HG03280 (cell line): ENCODE measurements around the gene DCAF15.
"Not testable (repeated sequence)": the region's sequence is repeated elsewhere in the genome, so short reads cannot be mapped to it uniquely, and the experiment has no call there.

Experiments used
- ATAC-seq: cut with Tn5 transposase; IDR thresholded peaks from one replicate; pipeline ENCODE4 v1.9.1; 2021; ENCODE audit warnings: mild to moderate bottlenecking, moderate library complexity; ENCODE audit not compliant: unreplicated experiment

Gene DCAF15

DNA sequence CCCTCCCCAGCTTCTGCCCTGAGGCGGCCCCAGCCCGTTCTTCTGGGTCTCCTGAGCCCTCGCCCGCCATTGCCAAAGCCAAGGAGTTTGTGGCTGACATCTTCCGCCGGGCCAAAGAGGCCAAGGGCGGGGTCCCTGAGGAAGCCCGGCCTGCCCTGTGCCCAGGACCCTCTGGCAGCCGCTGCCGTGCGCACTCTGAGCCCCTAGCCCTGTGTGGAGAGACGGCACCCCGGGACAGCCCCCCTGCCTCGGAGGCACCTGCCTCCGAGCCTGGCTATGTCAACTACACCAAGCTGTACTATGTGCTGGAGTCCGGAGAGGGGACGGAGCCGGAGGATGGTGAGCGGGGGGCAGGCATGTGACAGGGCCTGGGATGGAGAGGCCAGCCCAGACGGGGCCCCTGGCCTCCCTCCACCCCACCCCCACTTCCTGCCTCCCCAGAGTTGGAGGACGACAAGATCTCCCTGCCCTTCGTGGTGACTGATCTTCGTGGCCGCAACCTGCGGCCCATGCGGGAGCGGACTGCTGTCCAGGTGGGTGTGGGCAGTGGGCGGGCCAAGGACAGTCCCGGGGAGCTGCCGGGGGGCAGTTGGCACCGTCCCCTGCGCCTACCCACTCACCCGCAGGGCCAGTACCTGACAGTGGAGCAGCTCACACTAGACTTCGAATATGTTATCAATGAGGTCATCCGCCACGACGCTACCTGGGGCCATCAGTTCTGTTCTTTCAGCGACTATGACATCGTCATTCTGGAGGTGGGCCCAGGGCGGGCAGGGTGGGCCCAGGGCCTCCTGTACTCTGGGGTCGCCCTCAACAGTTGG is 7.0 kb downstream of the DCAF15 start:
- ATAC-seq = no peak

DNA sequence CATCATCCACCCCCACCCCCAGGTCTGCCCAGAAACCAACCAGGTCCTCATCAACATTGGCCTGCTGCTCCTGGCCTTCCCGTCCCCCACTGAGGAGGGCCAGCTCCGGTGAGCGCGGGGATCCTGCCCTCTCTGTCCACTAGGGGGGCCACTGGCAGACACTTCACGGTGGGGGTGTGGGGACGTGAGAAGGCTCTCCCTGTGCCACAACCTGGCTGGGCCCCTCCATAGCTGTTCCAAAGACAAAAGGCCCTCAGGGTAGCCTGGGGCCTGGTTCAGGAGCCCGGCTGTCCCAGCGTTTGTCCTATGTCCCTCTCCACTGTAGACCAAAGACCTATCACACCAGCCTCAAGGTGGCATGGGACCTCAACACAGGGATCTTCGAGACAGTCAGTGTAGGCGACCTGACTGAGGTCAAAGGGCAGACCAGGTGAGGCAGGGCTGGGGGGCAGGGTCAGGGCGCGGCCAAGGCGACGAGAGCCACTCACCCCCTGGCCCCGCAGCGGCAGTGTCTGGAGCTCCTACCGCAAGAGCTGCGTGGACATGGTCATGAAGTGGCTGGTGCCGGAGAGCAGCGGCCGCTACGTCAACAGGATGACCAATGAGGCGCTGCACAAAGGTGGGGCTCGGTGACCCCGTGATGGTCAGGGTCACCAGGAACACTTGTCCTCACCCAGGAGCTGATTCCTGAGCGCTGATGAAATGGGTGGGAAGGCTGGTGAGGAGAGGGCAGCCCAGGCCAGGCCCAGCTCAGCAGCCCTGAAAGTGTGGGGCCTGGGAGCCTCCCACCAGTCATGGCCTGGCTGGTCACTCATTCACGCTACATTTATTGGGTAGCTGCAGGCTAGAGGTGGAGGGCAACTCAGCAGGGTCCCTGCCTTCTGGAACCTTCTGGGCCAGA is 7.9 kb downstream of the DCAF15 start:
- no peak for ATAC-seq

DNA sequence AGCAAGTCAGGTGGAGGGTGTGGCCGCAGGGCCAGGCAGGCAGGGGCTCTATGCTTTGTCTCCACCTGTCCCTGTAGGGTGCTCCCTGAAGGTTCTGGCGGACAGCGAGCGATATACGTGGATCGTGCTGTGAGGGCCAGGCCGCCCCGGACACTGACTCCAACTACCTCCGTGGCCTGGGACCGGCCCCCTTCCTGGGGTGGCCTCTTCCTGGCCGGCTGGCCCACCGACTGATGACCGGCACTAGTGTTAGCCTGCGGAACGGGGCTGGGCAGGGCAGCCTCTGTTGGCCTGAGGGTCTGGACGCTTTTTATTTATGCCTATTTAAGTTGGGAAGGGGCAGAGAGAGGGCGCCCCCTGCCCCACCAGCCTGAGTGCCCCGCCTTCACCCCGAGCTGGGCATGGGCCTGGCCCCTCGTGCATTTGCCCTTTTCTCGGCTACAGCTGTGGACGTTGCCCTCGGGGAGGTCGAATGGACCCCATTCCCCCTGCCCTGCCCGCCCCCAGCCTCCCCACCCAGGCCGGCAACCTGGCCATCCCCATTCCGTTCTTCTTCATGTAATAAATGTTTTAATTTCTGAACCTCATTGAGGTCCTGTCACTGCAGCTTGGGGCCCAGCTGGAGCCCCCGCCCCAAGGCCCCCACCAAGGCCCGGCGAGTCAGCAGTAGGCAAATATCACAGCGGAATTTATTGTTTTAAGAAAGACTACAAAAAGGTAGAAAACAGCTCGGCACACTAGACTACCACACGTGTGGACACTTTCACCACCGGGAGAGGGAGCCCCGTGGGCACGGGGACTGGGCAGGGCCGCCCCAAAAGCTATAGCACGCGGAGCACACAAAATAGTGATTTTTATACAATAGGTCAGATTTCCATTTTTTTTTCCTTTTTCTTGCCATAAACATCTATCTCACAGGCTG is 8.8 kb downstream of the DCAF15 start:
- no peak for ATAC-seq

DNA sequence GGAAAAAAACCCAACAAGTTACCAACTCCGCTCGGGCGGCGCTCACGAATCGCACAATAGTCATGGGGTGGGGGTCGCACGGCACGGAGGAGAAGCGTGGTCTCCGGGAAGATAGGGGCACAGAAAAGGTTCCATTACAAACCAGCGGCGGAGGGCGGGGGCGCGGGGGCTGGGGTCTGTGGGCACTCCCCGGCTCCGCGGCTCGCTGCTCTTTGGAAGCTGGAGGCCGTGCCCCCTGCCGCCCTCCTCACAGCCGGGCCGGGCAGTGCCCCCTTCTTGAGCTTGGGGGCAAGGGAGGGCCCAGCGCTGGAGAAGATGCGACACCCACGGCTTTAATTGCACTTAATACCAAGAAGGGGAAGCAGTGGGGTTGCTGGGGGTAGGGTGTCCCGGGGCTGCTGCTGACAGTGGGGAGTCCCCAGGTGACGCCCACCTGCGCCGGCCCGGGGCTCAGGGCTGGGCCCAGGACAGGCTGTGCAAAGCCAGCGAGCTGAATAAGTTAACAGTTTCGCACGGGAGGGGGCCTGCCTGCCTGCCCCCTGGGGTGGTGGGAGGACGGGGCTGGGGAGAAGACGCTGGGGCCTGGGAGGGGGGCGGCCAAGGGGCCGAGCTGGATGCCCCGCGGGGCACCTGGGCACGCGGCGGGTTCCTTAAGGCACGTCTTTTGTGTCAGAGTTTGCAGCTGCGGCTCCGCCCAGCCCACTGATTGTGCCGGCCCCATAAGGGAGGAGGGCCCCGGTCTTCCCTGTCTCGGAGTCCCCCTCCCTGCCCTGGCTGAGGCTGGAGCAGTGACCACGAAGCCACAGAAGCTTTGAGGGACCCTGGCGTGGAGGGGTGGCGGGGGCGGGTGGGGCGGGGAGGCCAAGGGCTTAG is 9.8 kb downstream of the DCAF15 start:
- ATAC-seq = no peak

DNA sequence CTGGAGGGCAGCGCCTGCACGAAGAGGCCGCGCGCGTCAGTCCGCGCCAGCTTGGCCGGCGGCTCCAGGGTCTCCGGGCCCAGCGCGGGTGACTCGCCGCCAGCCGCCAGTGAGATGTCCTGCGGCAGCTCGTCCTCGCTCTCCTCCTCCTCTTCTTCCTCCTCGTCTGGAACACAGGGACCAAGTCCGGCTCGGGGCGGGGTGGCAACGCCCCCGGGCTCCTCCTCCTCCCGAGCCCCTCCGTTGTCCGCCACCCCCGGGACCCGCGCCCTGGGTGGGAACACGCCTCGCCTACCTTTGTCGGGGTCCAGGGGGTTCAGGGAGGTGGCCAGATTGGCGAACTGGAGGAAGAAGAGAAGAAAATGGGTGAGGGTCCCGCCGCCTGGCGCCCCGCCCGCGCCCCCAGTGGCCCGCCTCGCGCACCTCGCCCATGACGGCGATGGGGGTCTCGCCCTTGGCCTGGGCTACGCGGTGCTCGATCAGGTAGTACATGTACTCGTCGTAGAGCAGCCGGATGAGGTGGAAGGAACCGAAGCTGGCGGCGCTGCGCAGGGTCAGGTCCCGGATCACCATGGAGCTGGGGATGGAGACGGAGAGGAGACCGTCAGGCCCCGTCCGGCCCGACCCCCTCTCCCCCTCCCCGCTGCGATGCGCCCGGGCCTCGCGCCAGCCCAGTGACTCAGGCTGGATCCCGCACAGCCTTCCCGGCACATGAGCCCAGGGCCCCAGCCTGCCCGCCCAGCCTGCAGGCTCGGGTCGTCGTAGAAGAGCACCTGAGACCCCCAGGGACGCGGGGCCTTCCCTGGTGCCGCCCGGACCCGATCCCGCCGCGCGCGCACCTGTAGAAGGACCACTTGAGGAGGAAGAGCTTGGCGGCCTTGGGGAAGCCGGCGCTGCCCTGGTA is 10.6 kb downstream of the DCAF15 start:
- ATAC-seq = no peak

DNA sequence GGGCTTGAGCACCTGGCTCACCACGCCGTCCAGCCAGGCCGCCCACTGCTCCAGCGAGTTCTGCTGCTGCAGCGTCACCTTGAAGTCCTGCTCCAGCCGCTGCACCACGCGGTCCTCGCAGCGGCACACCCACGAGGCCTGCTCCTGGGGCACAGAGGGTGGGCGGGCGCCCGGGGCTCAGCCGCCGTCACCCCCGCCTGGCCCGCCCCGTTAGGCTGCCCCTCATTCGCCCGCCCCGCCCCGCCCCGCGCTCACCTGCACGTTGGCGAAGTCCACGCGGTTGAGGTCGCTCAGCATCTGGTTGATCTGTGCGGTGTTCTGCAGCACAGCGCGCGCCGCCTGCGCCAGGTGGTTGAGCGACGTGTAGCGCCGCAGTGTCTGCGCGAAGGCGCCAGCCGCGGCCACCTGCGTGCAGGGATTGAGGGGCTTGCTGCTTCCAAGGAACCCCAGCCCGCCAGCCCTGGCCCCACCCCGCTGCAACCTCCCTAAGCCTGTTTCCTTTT is 11.3 kb downstream of the DCAF15 start:
- ATAC-seq = no peak

DNA sequence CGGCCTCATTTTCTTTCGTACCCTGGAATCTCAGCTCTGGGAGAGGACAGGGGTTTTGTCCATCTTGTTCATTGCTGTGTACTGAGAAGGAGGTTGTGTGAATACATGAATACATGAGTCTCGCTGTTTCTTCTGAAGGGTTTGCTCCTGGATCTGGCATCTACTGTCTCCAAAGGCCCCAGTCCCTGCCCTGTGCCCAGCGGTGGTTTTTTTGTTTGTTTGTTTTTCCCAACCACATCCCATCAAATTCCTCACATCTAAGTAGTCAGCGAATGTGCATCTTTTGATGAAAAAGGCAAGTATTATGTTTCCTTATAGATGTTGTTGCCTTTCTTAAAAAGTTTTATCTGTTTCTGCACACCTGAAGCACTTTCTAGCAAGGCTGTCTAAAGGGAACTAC is 12.5 kb downstream of the DCAF15 start:
- no peak for ATAC-seq

DNA sequence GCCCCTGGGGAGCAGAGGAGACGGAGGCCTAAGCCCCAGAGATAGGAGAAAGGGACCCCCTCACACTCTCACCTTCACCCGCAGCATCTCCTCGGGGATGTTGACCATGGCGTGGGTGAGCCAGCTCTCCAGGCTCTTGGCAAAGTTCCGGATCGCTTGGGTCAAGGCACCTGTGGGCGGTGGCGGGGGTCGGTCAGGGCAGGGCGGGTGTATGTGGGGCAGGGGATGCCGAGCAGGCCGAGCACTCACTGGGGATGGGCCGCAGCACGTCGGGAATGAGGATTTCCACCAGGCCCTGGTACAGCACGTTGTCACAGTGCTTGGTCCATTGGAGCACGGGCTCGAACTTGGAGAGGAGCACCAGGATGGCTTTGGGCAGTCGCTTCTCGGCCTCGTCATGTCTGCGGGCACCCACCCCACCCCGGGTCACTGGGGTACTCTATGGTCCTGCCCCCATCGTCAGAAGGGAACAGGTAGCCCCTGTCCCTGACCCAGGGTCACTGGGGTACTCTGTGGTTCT is 13.1 kb downstream of the DCAF15 start:
- no peak for ATAC-seq

DNA sequence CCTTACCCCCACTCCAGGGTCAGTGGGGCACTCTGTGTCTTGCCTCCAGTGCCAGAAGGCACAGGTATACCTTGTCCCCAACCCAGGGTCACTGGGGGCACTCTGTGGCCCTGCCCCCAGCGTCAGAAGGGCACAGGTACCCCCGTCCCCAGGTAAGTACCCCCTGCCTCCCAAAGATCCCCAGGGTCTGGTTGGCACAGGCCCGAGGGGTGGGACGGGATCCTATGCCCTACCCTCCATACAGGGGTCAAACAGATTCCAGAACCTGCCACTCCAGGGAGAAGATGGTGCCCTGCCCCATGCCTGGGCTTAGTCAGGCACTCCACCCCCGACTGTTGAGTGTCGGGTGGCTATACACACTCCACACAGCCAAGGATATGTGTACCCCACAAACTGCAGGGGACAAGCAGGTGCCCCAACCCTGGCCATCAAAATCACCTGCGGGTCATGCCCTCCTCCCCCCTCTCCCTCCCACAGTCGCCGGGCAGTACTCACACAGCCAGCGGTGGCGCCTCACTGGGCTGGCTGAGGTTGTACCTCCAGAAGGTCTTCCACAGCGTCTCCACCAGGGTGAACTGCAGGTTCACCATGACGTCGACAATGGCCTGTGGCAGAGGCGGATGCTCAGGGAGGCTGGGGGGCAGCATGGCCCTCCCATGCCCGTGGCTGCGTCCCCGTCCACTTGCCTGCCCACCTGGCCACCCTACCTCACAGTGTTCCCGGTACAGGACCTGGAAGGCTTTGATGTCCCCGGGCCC is 13.8 kb downstream of the DCAF15 start:
- no peak for ATAC-seq

DNA sequence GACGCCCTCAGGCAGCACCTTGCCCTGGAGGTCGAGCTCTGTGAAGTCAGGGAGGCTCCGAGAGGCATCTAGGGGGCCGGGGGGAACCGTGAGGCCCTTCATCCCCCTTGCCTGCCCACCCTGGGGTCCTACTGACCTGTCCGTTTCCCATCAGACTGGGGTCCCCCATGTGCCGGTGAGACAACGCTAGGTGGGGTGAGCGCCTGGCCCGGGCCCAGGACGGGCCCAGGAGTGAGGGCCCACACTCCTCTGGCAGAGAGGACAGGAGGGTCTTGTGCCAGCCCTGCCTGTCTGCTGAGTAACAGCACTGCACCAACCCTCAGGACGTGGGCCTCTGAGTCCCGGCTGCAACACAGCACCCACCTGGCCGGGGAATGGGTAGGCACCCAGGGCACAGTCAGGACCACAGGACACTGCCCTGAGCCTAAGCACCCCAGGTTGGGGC is 14.4 kb downstream of the DCAF15 start:
- ATAC-seq = no peak

DNA sequence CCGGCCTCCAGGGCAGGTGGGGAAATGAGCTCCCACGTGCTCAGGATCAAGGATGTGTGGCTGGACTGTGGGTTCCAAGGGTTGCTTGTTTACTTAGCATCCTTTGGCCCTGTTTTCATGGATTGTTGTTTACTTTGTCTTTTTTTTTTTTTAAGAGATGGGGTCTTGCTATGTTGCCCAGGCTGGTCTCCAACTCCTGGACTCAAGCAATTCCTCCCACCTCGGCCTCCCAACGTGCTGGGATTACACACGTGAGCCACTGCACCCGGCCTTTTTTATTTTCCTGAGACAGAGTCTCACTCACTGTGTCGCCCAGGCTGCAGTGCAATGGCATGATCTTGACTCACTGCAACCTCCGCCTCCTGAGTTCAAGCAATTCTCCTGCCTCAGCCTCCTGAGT is 14.9 kb downstream of the DCAF15 start:
- not testable (repeated sequence) for ATAC-seq

DNA sequence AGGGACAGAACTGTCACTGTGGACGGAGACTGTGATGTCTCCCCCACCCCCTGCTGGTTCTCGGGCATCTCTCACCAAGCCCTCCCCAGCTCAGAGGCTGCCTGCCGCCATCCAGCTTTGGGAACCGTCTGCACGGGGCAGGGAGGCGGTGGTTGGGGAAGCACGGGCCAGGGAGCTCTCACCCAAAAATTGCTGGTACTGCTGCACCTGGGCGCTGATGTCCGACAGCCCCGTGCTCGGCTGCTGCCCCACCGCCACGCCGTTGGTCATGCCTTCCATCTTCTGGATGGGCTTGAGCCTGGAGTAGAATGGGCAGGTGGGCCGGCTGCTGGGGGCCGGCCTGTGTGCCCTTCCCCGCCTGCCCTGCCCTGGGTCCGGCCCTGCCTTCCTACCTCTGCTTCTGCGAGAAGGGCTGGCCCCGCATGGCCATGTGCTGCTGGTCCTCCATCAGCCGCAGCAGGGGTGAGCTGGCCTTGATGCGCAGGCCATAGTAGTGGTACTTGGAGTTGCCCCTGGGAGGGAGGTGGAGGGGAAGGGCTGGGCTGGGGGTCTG is 16.1 kb downstream of the DCAF15 start:
- ATAC-seq = no peak

DNA sequence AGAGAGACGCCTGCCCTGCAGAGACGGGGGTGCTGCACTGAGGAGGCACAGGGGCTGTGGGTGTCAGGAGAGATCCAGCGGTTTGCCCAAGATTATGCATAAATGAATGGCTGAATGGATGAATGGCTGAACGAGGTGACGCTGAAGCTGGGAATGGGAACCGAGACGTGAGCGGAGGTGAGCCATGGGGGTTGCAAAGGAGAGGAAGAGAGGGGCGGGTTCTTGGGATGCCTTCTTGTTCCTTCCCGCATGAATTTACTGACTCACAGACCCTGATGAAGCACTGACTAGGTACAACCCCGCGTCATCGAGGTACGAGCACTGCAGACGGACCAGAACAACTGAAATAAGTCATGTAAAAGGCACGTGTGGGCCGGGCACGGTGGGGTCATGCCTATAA is 16.7 kb downstream of the DCAF15 start:
- no peak for ATAC-seq

DNA sequence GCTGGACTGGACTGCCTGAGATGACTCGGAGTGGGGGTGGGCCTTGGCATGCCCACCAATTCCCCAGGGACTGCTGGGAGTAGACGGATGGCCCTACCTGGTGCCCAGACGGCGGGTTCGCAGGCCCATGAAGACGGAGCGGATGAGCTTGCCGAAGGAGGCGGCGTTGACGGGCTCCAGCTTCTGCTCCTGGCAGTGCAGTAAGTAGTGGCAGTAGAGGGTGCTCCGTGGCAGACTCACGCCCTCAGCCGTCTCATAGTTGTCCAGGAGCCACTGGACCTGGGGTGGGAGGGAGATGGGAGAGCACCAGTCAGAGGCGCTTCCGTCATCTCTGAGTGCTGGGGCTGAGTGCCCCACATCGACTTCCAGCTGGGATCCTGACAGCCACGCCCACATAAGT is 17.6 kb downstream of the DCAF15 start:
- ATAC-seq = no peak

DNA sequence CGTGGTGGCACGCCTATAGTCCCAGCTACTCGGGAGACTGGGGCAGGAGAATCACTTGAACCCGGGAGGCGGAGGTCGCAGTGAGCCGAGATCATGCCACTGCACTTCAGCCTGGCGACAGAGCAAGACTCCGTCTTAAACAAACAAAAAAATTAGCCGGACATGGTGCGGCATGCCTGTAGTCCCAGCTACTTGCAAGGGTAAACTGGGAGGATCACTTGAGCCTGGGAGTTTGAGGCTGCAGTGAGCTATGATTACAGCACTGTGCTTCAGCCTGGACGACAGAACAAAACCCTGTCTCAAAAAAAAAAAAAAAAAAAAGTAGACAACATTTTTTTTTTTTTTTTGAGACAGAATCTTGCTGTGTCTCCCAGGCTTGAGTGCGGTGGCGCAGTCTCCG is 19.6 kb downstream of the DCAF15 start:
- ATAC-seq = not testable (repeated sequence)

DNA sequence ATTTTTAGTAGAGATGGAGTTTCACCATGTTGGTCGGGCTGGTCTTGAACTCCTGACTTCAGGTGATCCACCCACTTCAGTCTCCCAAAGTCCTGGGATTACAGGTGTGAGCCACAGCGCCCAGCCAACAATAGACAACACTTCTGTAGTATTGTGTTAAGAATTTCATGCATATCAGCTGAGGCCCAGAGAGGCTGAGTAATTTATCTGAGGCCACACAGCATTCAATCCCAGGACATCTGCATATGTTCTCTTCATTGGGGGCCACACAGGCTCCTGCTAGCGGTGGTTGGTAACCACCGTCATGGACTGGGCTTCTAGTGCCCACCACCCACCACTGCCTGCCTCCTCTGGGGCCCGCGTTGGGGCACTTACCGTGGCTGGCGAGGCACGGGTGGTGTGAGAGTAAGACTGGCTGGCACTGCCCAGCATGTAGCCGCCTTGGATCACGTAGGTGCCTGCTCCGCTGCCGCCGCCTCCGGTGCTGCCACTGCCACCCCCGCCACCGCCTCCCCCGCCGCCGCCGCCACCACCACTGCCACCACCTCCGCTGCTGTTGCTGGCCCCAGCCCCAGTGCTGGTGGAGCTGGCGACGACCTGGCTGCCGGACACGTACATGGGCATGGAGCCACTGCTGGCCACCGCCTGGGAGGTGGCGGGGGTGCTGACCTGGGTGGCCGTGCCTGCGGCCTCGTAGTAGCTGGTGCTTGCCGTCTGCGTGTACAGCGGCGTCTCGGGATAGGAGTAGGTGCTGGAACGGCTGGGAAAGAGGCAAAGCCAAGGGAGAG is 20.3 kb downstream of the DCAF15 start:
- no peak for ATAC-seq

DNA sequence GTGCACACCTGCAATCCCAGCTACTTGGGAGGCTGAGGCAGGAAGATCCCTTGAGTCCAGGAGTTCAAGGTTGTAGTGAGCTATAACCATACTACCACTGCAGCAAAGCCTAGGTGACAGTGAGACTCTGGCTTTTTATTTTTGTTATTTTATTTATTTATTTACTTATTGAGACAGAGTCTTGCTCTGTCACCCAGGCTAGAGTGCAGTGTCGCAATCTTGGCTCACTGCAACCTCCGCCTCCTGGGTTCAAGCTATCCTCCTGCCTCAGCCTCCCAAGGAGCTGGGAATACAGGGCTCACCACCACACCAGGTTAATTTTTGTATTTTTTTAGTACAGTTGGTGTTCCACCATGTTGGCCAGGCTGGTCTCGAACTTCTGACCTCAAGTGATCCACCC is 21.2 kb downstream of the DCAF15 start:
- ATAC-seq = not testable (repeated sequence)
